Karpas-422 (cell line): ENCODE measurements around the gene EVC. TPM values are rescaled to one million over a fixed set of nuclear protein-coding genes. Genes with fewer than 3 reads are reported as not detected.

Experiments used
- DNase-seq: peaks from one replicate; pipeline ENCODE4 v3.0.0-alpha.2; 2015
- H2AFZ ChIP-seq: fragments of 200-600 bp; sonication (generic); 2 replicates; pipeline ENCODE4 v1.6.1; 2014; ENCODE audit warnings: antibody characterized with exemption, low read length, mixed read lengths
- H3K27ac ChIP-seq: fragments of 200-600 bp; sonication (generic); 2 replicates; pipeline ENCODE4 v1.5.1; 2014; ENCODE audit warnings: mild to moderate bottlenecking, low read length, moderate library complexity
- H3K27me3 ChIP-seq: fragments of 200-600 bp; sonication (generic); 2 replicates; pipeline ENCODE4 v1.6.1; 2014; ENCODE audit warnings: low read length, mixed read lengths
- H3K36me3 ChIP-seq: fragments of 200-600 bp; sonication (generic); 2 replicates; pipeline ENCODE4 v1.6.1; 2014; ENCODE audit warnings: low read length, mixed read lengths; ENCODE audit not compliant: insufficient read depth
- H3K4me1 ChIP-seq: fragments of 200-600 bp; sonication (generic); 2 replicates; pipeline ENCODE4 v1.6.1; 2014; ENCODE audit warnings: mild to moderate bottlenecking, low read length, mixed read lengths
- H3K4me2 ChIP-seq: fragments of 200-600 bp; sonication (generic); 2 replicates; pipeline ENCODE4 v1.6.1; 2014; ENCODE audit warnings: low read length, low read depth, mild to moderate bottlenecking; ENCODE audit not compliant: poor library complexity, severe bottlenecking
- H3K4me3 ChIP-seq: fragments of 200-600 bp; sonication (generic); 2 replicates; pipeline ENCODE4 v1.5.1; 2014; ENCODE audit warnings: mild to moderate bottlenecking, antibody characterized with exemption, low read length, mixed read lengths
- H3K79me2 ChIP-seq: fragments of 200-600 bp; sonication (generic); 2 replicates; pipeline ENCODE4 v1.6.1; 2014; ENCODE audit warnings: mild to moderate bottlenecking, low read length, mixed read lengths
- H3K9ac ChIP-seq: fragments of 200-600 bp; sonication (generic); 2 replicates; pipeline ENCODE4 v1.6.0; 2014; ENCODE audit warnings: low read length
- H3K9me2 ChIP-seq: fragments of 200-600 bp; sonication (generic), shearing (Covaris generic); replicated peaks from 2 replicates; pipeline ENCODE4 v1.6.0; 2014; ENCODE audit warnings: mild to moderate bottlenecking, low read length, moderate library complexity; ENCODE audit not compliant: insufficient read depth
- H3K9me3 ChIP-seq: fragments of 300-700, 200-600 bp; sonication (generic); 2 replicates; pipeline ENCODE4 v1.6.1; 2014; ENCODE audit warnings: low read length, mixed read lengths
- H4K20me1 ChIP-seq: fragments of 200-600 bp; sonication (generic); 2 replicates; pipeline ENCODE4 v1.6.1; 2014; ENCODE audit warnings: mild to moderate bottlenecking, antibody characterized with exemption, low read length, low read depth; ENCODE audit not compliant: insufficient read depth
- total RNA-seq: library from RNA; depleted of rRNA; stranded (reverse); fragments of >200 nt; shearing (Covaris generic); gene quantifications from 2 replicates; pipeline ENCODE4 v1.2.3, GENCODE V29; 2014; ENCODE audit warnings: low replicate concordance; rRNA removed

Gene EVC
- total RNA-seq, result not detected in 2 replicates

DNA sequence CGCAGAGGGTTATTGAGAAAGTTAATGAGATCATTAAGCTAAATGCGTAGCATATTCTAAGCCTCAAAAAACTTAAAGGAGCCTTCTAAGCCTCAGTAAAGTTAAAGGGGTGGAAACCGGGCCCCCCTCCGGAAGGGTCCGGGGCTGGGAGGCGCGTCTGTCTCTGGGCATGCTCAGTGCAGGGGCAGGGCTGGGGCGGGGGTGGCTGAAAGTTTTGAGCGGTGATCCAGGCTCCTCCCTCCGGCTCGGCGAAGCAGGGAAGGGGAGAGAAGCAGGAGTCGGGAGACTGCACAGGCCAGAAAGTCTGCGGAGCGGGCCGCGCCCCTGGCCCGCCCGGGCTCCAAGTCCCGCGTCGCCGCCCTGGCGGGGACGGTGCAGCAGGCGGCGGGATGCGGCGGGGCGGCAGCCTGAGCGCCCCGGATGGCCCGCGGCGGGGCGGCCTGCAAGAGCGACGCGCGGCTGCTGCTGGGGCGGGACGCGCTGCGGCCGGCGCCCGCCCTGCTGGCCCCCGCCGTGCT lies at the start of gene EVC:
EVC (plus strand) TSS at position 241 of the 518 bp plus-strand sequence; CDS start at position 421, 180 bp downstream.
- no peak for DNase-seq
- Histone ChIP-seq H3K27me3 (no peaks in the 10 kb centered on the region), H3K9ac (no peak within 1 kb of the TSS), H3K36me3 (no peaks in the 10 kb centered on the region), H3K4me3 (peak within 1 kb of the TSS; percentile 36; the same call in 1 of the 2 replicates), H3K79me2 (no peaks in the 10 kb centered on the region), H3K4me1 (peaks cover 8% of the 10 kb centered on the region; the same call in 1 of the 2 replicates), H3K27ac (no peak within 1 kb of the TSS), H3K9me3 (peaks cover 3% of the 10 kb centered on the region; the same call in 1 of the 2 replicates), H3K4me2 (peak within 1 kb of the TSS; percentile 44), H3K9me2 (no peaks in the 10 kb centered on the region), H4K20me1 (no peaks in the 10 kb centered on the region), H2AFZ (no peak within 1 kb of the TSS)

DNA sequence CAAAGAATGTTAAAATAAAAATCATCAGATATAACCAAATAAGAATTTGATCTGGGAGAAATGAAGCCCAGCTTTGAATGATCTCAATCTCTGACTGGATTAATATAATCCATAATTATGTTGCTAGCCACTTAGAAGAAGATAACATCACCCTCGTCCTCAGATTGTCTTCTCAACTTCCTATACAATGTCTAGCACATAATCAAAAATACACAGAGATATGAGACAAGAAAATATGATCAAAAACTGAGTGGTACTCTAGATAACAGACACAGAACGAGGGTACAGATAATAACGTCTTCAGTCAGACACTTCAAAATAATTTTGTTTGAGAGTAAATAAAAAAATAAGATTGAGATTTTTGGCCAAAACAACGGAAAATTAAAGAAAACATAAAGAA lies 49.8 kb upstream of the EVC start:
- Histone ChIP-seq H3K9me2 (no peaks in the 10 kb centered on the region), H3K4me3 (no peak overlapping the region), H3K9me3 (no peaks in the 10 kb centered on the region), H3K4me2 (no peak overlapping the region), H3K79me2 (no peaks in the 10 kb centered on the region), H3K27ac (no peak overlapping the region), H3K4me1 (no peaks in the 10 kb centered on the region), H2AFZ (no peak overlapping the region), H3K27me3 (no peaks in the 10 kb centered on the region), H4K20me1 (no peaks in the 10 kb centered on the region), H3K9ac (no peak overlapping the region), H3K36me3 (no peaks in the 10 kb centered on the region)
- DNase-seq, result no peak

DNA sequence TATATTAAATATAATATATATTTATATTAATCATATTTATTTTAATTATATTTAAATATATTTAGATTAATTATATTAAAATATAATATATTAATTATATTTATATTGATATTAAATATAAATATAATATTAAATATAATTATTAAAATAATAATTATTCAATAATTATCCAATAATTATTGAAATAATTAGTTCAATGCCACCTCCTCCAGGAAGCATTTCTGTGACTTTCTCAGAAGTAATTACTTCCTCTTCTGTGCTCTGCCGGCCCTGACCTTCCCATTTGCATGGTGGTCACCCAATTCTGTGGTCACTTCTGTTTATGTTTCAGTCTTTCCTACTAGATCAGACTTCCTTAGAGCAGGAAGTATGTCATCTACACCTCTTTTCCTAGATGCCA lies 48.4 kb upstream of the EVC start:
- no peak for DNase-seq
- H3K27me3 ChIP-seq, result no peaks in the 10 kb centered on the region
- no peaks in the 10 kb centered on the region for H3K4me1 ChIP-seq
- H3K36me3 ChIP-seq, result no peaks in the 10 kb centered on the region
- H3K9me3 ChIP-seq, result no peaks in the 10 kb centered on the region
- no peak overlapping the region for H2AFZ ChIP-seq
- no peak overlapping the region for H3K4me2 ChIP-seq
- no peaks in the 10 kb centered on the region for H3K79me2 ChIP-seq
- no peak overlapping the region for H3K4me3 ChIP-seq
- H3K9me2 ChIP-seq, result no peaks in the 10 kb centered on the region
- H4K20me1 ChIP-seq, result no peaks in the 10 kb centered on the region
- H3K27ac ChIP-seq, result no peak overlapping the region
- no peak overlapping the region for H3K9ac ChIP-seq

DNA sequence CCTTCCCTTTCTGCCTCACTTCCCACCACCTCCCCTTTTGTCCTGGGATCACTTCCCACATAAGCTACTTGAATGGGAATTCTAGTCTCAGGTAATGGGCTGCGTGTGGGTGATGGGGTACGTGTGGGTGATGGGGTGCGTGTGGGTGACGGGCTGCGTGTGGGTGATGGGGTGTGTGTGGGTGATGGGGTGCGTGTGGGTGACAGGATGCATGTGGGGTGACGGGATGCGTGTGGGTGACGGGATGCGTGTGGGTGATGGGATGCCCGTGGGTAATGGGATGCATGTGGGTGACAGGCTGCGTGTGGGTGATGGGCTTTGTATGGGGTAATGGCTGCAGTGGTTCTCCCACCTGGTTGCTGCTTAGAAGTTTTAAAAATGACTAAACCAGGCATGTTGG lies 46.2 kb upstream of the EVC start:
- no peaks in the 10 kb centered on the region for H3K9me3 ChIP-seq
- no peaks in the 10 kb centered on the region for H3K9me2 ChIP-seq
- DNase-seq, result no peak
- H3K4me3 ChIP-seq, result no peak overlapping the region
- H3K4me1 ChIP-seq, result no peaks in the 10 kb centered on the region
- H3K27ac ChIP-seq, result no peak overlapping the region
- no peaks in the 10 kb centered on the region for H3K27me3 ChIP-seq
- no peak overlapping the region for H3K9ac ChIP-seq
- no peak overlapping the region for H2AFZ ChIP-seq
- no peaks in the 10 kb centered on the region for H3K36me3 ChIP-seq
- no peaks in the 10 kb centered on the region for H4K20me1 ChIP-seq
- H3K79me2 ChIP-seq, result no peaks in the 10 kb centered on the region
- H3K4me2 ChIP-seq, result no peak overlapping the region

DNA sequence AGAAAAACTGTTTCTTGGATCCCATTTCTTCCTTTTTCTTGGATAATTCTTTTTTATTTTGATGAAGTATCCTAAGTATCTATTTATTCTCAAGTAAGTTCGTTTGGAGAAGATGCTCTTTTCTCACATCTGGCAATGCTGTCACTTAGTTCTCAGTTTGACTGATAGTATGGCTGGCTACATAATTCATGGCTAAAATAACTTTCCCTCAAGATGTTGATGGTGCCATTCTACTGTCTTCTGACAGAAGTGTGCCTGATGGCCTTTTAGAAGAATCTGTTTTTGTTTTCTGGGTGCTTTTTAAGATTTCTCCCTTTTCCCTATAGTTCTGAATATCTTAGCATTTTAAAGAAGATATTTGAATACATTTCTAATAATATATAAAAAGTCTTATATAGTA lies 44.3 kb upstream of the EVC start:
- Histone ChIP-seq H3K4me2 (no peak overlapping the region), H3K27ac (no peak overlapping the region), H2AFZ (no peak overlapping the region), H4K20me1 (no peaks in the 10 kb centered on the region), H3K36me3 (no peaks in the 10 kb centered on the region), H3K27me3 (no peaks in the 10 kb centered on the region), H3K4me1 (no peaks in the 10 kb centered on the region), H3K79me2 (no peaks in the 10 kb centered on the region), H3K9ac (no peak overlapping the region), H3K9me2 (no peaks in the 10 kb centered on the region), H3K9me3 (no peaks in the 10 kb centered on the region), H3K4me3 (no peak overlapping the region)
- DNase-seq, result no peak

DNA sequence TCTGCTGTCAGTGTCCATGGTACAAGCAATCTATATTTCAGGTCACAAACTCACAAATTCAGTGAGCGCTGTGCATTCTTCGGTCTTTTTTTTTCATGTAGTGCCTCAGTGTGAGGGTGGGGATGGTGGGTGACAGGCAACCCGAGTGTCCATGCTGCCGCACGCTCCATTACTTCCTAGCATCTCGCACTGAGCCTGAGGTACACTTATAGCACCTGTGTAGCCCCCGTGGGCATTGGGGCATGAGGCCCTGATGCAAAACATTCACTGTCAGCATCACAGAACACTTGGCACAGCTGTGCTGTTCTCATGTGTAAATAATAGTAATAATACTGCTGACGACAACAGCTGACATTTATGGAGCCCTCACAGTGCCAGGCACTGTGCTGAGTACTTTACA lies 34.2 kb upstream of the EVC start:
- H2AFZ ChIP-seq, result no peak overlapping the region
- H3K9me3 ChIP-seq, result no peaks in the 10 kb centered on the region
- peaks cover 15% of the 10 kb centered on the region for H3K4me1 ChIP-seq
- H3K9me2 ChIP-seq, result no peaks in the 10 kb centered on the region
- H3K79me2 ChIP-seq, result no peaks in the 10 kb centered on the region
- DNase-seq, result peak; percentile 51
- H3K36me3 ChIP-seq, result no peaks in the 10 kb centered on the region
- no peak overlapping the region for H3K27ac ChIP-seq
- H3K27me3 ChIP-seq, result no peaks in the 10 kb centered on the region
- H3K4me3 ChIP-seq, result no peak overlapping the region
- no peaks in the 10 kb centered on the region for H4K20me1 ChIP-seq
- H3K9ac ChIP-seq, result no peak overlapping the region
- peak overlapping the region; percentile 38 for H3K4me2 ChIP-seq

DNA sequence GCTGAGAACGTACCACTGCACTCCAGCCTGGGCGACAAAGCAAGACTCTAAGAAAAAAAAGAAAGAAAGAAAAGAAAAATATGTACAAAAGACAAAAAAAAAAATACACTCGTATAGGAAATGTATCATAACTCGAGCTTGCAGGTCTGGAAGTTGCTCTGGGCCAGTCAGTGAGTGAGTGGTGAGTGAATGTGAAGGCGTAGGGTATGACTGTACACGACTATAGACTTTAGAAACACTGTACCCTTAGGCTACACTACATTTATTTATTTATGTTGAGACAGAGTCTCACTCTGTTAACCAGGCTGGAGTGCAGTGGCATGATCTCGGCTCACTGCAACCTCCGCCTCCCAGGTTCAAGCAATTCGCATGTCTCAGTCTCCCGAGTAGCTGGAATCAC lies 32.0 kb upstream of the EVC start:
- H4K20me1 ChIP-seq, result no peaks in the 10 kb centered on the region
- H3K9me3 ChIP-seq, result no peaks in the 10 kb centered on the region
- no peaks in the 10 kb centered on the region for H3K79me2 ChIP-seq
- H3K4me3 ChIP-seq, result no peak overlapping the region
- no peak overlapping the region for H2AFZ ChIP-seq
- H3K9me2 ChIP-seq, result no peaks in the 10 kb centered on the region
- H3K9ac ChIP-seq, result no peak overlapping the region
- no peak overlapping the region for H3K4me2 ChIP-seq
- H3K27me3 ChIP-seq, result no peaks in the 10 kb centered on the region
- no peaks in the 10 kb centered on the region for H3K36me3 ChIP-seq
- no peak for DNase-seq
- no peak overlapping the region for H3K27ac ChIP-seq
- peaks cover 15% of the 10 kb centered on the region for H3K4me1 ChIP-seq

DNA sequence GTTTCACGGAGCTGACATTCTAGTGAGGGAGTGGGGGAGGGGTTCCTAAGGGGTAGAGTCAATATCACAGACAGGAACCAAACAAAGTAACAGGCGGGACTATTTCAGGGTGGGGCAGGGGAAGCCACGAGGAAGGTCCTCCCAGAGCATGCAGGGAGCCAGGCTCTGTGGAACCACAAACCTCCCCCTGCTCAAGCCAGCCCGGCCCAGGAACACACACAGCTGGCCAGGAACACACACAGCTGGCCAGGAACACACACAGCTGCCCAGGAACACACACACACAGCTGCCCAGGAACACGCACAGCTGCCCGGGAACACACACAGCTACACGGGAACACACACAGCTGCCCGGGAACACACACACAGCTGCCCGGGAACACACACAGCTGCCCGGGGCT lies 27.4 kb upstream of the EVC start:
- H3K9me2 ChIP-seq, result no peaks in the 10 kb centered on the region
- H3K27ac ChIP-seq, result no peak overlapping the region
- no peak overlapping the region for H3K4me3 ChIP-seq
- no peaks in the 10 kb centered on the region for H3K27me3 ChIP-seq
- H3K36me3 ChIP-seq, result no peaks in the 10 kb centered on the region
- H4K20me1 ChIP-seq, result no peaks in the 10 kb centered on the region
- no peak overlapping the region for H3K4me2 ChIP-seq
- no peaks in the 10 kb centered on the region for H3K9me3 ChIP-seq
- H3K9ac ChIP-seq, result no peak overlapping the region
- no peak for DNase-seq
- no peaks in the 10 kb centered on the region for H3K4me1 ChIP-seq
- H3K79me2 ChIP-seq, result no peaks in the 10 kb centered on the region
- H2AFZ ChIP-seq, result no peak overlapping the region

DNA sequence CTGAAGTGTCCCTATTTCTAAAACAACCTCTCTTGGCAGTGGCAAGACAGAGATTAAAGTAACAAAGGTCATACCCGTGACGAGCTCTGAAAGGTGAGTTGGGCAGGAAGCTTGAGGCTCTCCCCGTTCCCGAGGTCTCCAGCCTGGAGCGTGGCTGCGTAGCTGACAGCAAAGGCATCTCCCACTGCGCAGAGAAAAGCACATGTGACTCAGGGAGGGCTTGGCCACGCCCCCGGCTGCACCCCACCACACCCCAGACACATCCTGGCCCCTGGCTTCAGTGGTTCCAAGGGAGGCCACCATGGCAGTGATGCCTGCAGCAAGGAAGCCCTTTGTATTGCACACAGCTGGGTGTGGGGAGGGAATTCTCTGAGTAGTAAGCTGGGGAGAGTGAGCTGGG lies 25.7 kb upstream of the EVC start:
- Histone ChIP-seq H2AFZ (no peak overlapping the region), H3K9me2 (no peaks in the 10 kb centered on the region), H3K27me3 (no peaks in the 10 kb centered on the region), H3K4me2 (no peak overlapping the region), H3K27ac (no peak overlapping the region), H4K20me1 (no peaks in the 10 kb centered on the region), H3K4me3 (no peak overlapping the region), H3K79me2 (no peaks in the 10 kb centered on the region), H3K36me3 (no peaks in the 10 kb centered on the region), H3K9me3 (no peaks in the 10 kb centered on the region), H3K4me1 (no peaks in the 10 kb centered on the region), H3K9ac (no peak overlapping the region)
- no peak for DNase-seq
